Calu3 (cell line): Measurements from ENCODE around the gene GOLIM4. TPM values are rescaled to one million over a fixed set of nuclear protein-coding genes. Genes with fewer than 3 reads are reported as not detected.
A peak's percentile ranks its signal among the peaks of the same experiment; 100 is the strongest.

Experiments
- BruUV-seq: library from RNA; stranded (reverse); fragments of 400-500 nt; replicated peaks from 2 replicates; lab custom pipeline; 2021; lab: Mats Ljungman, UMichigan
- CTCF ChIA-PET: fragments of 300-600 bp; sonication (Branson Sonifier 250); formaldehyde crosslinking; loops from one replicate; lab custom pipeline; 2022; ENCODE audit warnings: antibody characterized with exemption; lab: Charles Lee
- DNase-seq: peaks from one replicate; pipeline ENCODE4 v3.0.0; 2022
- H3K27ac Mint-ChIP-seq: one replicate; pipeline ENCODE4 v1.8.0; 2022; ENCODE audit warnings: mixed read lengths; ENCODE audit not compliant: unreplicated experiment
- H3K27me3 Mint-ChIP-seq: one replicate; pipeline ENCODE4 v1.8.0; 2022; ENCODE audit warnings: mixed read lengths; ENCODE audit not compliant: unreplicated experiment
- H3K36me3 Mint-ChIP-seq: one replicate; pipeline ENCODE4 v1.8.0; 2022; ENCODE audit warnings: mild to moderate bottlenecking, moderate library complexity, mixed read lengths; ENCODE audit not compliant: insufficient read depth, unreplicated experiment
- H3K4me1 Mint-ChIP-seq: one replicate; pipeline ENCODE4 v1.8.0; 2022; ENCODE audit warnings: mild to moderate bottlenecking, low read depth, mixed read lengths; ENCODE audit not compliant: unreplicated experiment
- H3K4me3 Mint-ChIP-seq: one replicate; pipeline ENCODE4 v1.8.0; 2022; ENCODE audit warnings: mild to moderate bottlenecking, low read depth, moderate library complexity, mixed read lengths; ENCODE audit not compliant: unreplicated experiment
- H3K9me3 Mint-ChIP-seq: one replicate; pipeline ENCODE4 v1.8.0; 2022; ENCODE audit warnings: low read depth, mixed read lengths; ENCODE audit not compliant: unreplicated experiment
- CTCF ChIP-seq: fragments of 200-600 bp; IDR thresholded peaks from one replicate; pipeline ENCODE4 v1.8.0; 2022; ENCODE audit warnings: antibody characterized with exemption; ENCODE audit not compliant: unreplicated experiment
- intact Hi-C: fragments of 100-400 bp; cut with micrococcal nuclease; formaldehyde crosslinking; loops from one replicate; pipeline ENCODE4 v1.10.0; 2022; ENCODE audit not compliant: unreplicated experiment
- total RNA-seq: library from RNA; stranded (reverse); gene quantifications from 2 replicates; pipeline ENCODE4 v1.2.3, GENCODE V29; 2022

GOLIM4 gene
- total RNA-seq, 1 experiment from 2014 or later, result 53.8 TPM

- TF ChIP-seq CTCF, result no peak
- Mint-ChIP-seq H3K27me3 (no peaks in the 10 kb centered on the region), H3K4me3 (peak overlapping the region; percentile 99), H3K4me1 (peaks cover 57% of the 10 kb centered on the region), H3K36me3 (peaks cover 40% of the 10 kb centered on the region), H3K9me3 (no peaks in the 10 kb centered on the region), H3K27ac (peak overlapping the region; percentile 51)
- no TSS peak for BruUV-seq
- CTCF ChIA-PET, result interaction anchor here (1.5 to 1.6 kb wide), 2 partner anchors 28 to 31 kb away, joined by 3 to 5 read pairs; no protein-coding TSS in a partner anchor
- intact Hi-C loops, result loop anchor here (2.0 to 10.0 kb wide), 2 partner anchors 30 to 358 kb away; partner anchors contain the start of genes PDCD10 and SERPINI1
- DNase-seq, result no peak
Measured at GRCh38 chr3:168093229-168093628, 2.5 kb downstream of the GOLIM4 start.

GRCh38 chr3:168091941-168092340 is 3.8 kb downstream of the GOLIM4 start:
- H3K9me3 Mint-ChIP-seq, result no peaks in the 10 kb centered on the region
- peak overlapping the region; percentile 39 for H3K27ac Mint-ChIP-seq
- intact Hi-C loops, result loop anchor here (2.0 to 10.0 kb wide), 3 partner anchors 23 to 357 kb away; partner anchors contain the start of genes PDCD10 and SERPINI1
- no peaks in the 10 kb centered on the region for H3K27me3 Mint-ChIP-seq
- peak overlapping the region; percentile 99 for H3K4me3 Mint-ChIP-seq
- CTCF ChIA-PET, result interaction anchor here (0.8 to 1.0 kb wide), 2 partner anchors 20 to 29 kb away, joined by 3 to 4 read pairs; no protein-coding TSS in a partner anchor
- H3K4me1 Mint-ChIP-seq, result peaks cover 60% of the 10 kb centered on the region
- TF ChIP-seq CTCF, result no peak
- BruUV-seq, result no TSS peak
- peak; percentile 22 for DNase-seq
- H3K36me3 Mint-ChIP-seq, result peaks cover 40% of the 10 kb centered on the region

- Mint-ChIP-seq H3K27me3 (no peaks in the 10 kb centered on the region), H3K9me3 (no peaks in the 10 kb centered on the region), H3K27ac (no peak overlapping the region), H3K4me1 (peaks cover 60% of the 10 kb centered on the region), H3K4me3 (peak overlapping the region; percentile 99), H3K36me3 (peaks cover 34% of the 10 kb centered on the region)
- DNase-seq, result no peak
- CTCF ChIA-PET, result interaction anchor here (0.6 to 1.0 kb wide), 4 partner anchors 19 to 771 kb away, joined by 3 to 4 read pairs (median 4); no protein-coding TSS in a partner anchor
- intact Hi-C loops, result loop anchor here (2.0 to 10.0 kb wide), 2 partner anchors 23 to 357 kb away; partner anchors contain the start of genes PDCD10 and SERPINI1
- BruUV-seq, result no TSS peak
- TF ChIP-seq CTCF, result no peak
Measured at GRCh38 chr3:168091302-168091858, 4.3 kb downstream of the GOLIM4 start.

GRCh38 chr3:168090306-168091085 is 5.2 kb downstream of the GOLIM4 start:
- CTCF ChIA-PET, result interaction anchor here (0.7 kb wide), 1 partner anchor 928 kb away, joined by 3 read pairs; no protein-coding TSS in a partner anchor
- Mint-ChIP-seq H3K36me3 (peaks cover 25% of the 10 kb centered on the region), H3K9me3 (no peaks in the 10 kb centered on the region), H3K4me1 (peaks cover 60% of the 10 kb centered on the region), H3K27ac (no peak overlapping the region), H3K4me3 (no peak overlapping the region), H3K27me3 (no peaks in the 10 kb centered on the region)
- intact Hi-C loops, result loop anchor here (2.0 to 10.0 kb wide), 2 partner anchors 22 to 356 kb away; partner anchors contain the start of genes PDCD10 and SERPINI1
- TF ChIP-seq CTCF, result no peak
- DNase-seq, result no peak
- no TSS peak for BruUV-seq
